ENCODE results near the gene YWHAG.

DNA sequence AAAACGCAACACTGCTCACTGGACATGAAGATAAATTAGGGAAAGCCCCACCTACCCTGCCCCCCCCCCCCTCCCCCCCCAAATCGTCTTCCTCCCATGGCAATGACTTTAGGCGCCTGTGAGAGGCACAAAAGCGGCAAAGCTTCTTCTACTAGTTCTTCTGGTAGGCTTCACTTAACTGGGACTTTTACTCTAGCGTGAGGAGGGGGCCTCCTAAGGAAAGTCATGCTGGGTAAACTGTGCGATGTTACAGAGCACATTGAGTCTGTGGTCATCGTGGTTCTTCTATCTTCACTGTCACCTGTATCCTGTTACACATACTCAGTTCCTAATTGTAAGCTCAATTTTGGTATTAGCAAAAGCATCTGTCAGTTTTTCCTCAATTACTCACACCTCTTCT is 31.2 kb downstream of the YWHAG start:
- TF ChIP-seq, protein P1, sequence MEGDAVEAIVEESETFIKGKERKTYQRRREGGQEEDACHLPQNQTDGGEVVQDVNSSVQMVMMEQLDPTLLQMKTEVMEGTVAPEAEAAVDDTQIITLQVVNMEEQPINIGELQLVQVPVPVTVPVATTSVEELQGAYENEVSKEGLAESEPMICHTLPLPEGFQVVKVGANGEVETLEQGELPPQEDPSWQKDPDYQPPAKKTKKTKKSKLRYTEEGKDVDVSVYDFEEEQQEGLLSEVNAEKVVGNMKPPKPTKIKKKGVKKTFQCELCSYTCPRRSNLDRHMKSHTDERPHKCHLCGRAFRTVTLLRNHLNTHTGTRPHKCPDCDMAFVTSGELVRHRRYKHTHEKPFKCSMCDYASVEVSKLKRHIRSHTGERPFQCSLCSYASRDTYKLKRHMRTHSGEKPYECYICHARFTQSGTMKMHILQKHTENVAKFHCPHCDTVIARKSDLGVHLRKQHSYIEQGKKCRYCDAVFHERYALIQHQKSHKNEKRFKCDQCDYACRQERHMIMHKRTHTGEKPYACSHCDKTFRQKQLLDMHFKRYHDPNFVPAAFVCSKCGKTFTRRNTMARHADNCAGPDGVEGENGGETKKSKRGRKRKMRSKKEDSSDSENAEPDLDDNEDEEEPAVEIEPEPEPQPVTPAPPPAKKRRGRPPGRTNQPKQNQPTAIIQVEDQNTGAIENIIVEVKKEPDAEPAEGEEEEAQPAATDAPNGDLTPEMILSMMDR (IDR thresholded peaks at IDR 0.05) = no peak
- TF ChIP-seq EZH2 (IDR thresholded peaks at IDR 0.05) (no peak), EZH2phosphoT487 (IDR thresholded peaks at IDR 0.05) (no peak)

Measured in neural progenitor cell (in vitro differentiated cells).